GM21529 (cell line): Measurements from ENCODE around the gene TRIP11.

Experiments
- ATAC-seq: cut with Tn5 transposase; IDR thresholded peaks from one replicate; pipeline ENCODE4 v1.9.1; 2021; ENCODE audit not compliant: unreplicated experiment

The TRIP11 gene

DNA sequence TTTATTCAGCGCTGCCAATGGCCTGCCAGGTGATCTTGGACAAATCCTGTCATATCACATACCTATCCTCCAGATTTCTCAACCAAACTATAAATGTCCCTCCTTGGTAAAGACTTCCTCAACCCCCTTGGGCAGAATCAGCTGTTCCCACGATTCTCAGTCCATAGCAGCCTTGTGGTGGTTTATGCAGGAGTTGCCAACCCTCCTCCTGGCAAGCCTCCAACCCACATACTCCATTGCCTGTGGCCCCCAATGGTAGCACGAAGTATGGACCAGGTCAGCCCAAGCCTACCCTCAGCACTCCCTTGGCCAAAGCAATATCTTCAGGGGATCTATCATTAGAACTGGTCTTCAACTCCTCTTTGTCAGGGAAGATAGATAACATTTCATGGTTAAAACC lies 119.3 kb downstream of the TRIP11 start:
- ATAC-seq = no peak

DNA sequence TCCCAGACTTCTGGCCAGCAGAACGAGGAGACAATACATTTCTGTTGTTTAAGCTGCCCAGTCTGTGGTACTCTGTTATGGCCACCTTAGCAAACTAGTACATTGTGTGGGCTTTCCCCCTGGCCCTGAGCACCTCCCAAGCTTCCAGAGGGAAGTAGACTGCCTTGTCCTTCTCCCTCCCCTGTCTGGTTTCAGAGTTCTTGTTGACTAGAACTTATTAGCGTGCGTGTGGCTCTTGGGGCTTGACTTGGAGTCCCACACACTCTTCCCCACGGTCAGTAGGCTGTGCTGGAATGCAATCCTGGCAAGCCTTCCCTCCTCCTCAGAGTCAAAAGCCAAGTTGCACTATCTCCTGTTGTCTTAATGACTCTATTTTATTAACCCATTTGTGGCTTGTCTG lies 120.0 kb downstream of the TRIP11 start:
- ATAC-seq = no peak

DNA sequence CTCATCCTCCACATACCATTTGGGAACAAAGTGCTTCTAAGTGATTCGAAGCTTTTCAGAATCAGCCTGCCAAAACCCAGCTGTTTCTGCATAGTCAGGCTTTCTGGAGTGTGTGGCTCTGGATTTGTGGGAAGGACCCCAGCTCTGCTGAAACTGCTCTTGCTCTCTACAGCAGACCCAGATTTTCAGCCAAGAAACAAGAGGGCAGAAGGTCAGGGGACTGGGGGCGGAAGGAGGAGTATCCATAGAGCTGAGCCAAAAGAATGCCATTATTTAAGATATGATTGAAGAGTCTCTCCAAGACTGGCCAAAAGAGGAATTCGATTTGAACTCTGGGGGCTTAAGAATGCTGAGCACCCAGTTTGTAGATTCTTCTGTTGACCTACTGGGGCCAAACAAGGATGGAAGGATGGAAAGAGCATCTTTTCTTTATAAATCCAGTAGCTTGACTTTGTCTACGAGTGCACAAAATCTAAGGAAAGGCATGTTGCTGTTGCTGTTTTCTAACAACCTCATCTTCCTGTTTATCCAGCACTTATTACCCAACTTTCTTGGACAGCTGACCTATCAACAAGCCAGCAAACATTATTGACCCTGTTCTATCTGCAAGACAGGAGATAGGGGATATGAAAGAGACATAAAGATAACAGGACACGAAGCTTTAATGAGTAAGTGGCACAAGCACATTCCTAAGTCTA lies 121.5 kb downstream of the TRIP11 start:
- ATAC-seq = no peak
